Gastrocnemius medialis (tissue), 4 donors: ENCODE data around the gene MCCD1. TPM values are rescaled to one million over a fixed set of nuclear protein-coding genes. Genes with fewer than 3 reads are reported as not detected.

ENCODE experiments used
- ATAC-seq, 2 donors: fragments of 150-250 bp; one replicate each; pipeline ENCODE4 v1.9.1; 2016
- DNase-seq, 2 donors: peaks; one replicate each; pipeline ENCODE4 v3.0.0-alpha.2; 2019
- H3K27ac ChIP-seq, 4 donors: fragments of 200-600 bp; sonication (generic); 1 replicate in 1 of 4; 2 replicates in 3 of 4; pipeline ENCODE4 v1.5.1; 2016 to 2018; ENCODE audit warnings: mild to moderate bottlenecking in 2 of 4, moderate library complexity in 1 of 4
- H3K27me3 ChIP-seq, 3 donors: fragments of 200-600 bp; sonication (generic) in 2 of 3; 1 replicate in 1 of 3; 2 replicates in 2 of 3; pipeline versions ENCODE4 v1.5.1 to v1.6.0; 2016 to 2019; ENCODE audit warnings: mild to moderate bottlenecking in 1 of 3, moderate library complexity in 1 of 3
- H3K36me3 ChIP-seq, 2 donors: fragments of 200-600 bp; sonication (generic) in 1 of 2; one replicate each; pipeline ENCODE4 v1.5.1; 2017 to 2018
- H3K4me1 ChIP-seq, 2 donors: fragments of 200-600 bp; sonication (generic) in 1 of 2; one replicate each; pipeline ENCODE4 v1.5.1; 2016 to 2017; ENCODE audit warnings: mild to moderate bottlenecking in 2 of 2
- H3K4me3 ChIP-seq, 4 donors: fragments of 200-600 bp; sonication (generic) in 3 of 4; 1 replicate in 1 of 4; 2 replicates in 3 of 4; pipeline ENCODE4 v1.5.1; 2016 to 2019; ENCODE audit warnings: mild to moderate bottlenecking in 2 of 4
- H3K9me3 ChIP-seq, 3 donors: fragments of 200-600 bp; sonication (generic) in 2 of 3; 1 replicate in 1 of 3; 2 replicates in 2 of 3; pipeline ENCODE4 v1.5.1; 2016 to 2019
- POLR2A ChIP-seq, 2 donors: fragments of 450-650 bp; IDR thresholded peaks; one replicate each; pipeline ENCODE4 v1.6.1; 2017; ENCODE audit warnings: antibody characterized with exemption in 2 of 2, mild to moderate bottlenecking in 2 of 2, moderate library complexity in 2 of 2
- in situ Hi-C, 4 donors: fragments of 200-750 bp; cut with MboI; loops; one replicate each; pipeline versions ENCODE4 v1.15.0 to v1.8.0; 2017; ENCODE audit warnings: low sequenced_read_pairs in 4 of 4
- intact Hi-C: fragments of 100-400 bp; cut with DNase I; formaldehyde crosslinking; loops from one replicate; pipeline ENCODE4 v1.15.1; 2023; ENCODE audit warnings: low total_unique reads
- total RNA-seq, 4 donors: library from RNA; depleted of rRNA; stranded (reverse); fragments of >200 nt; gene quantifications; one replicate each; pipeline versions ENCODE4 v1.1.0 to v1.2.3, GENCODE V29; 2016
- TF ChIP-seq, protein P1 (sequence below), 5 experiments: fragments of 450-650 bp in 3 of 5; fragments of 200-600 bp in 2 of 5; sonication (generic) in 2 of 5; IDR thresholded peaks in 4 of 5; conservative IDR thresholded peaks in 1 of 5; 1 replicate in 4 of 5; 2 replicates in 1 of 5; pipeline ENCODE4 v1.5.1; 2016 to 2019; ENCODE audit warnings: antibody characterized with exemption in 5 of 5, mild to moderate bottlenecking in 3 of 5, moderate library complexity in 3 of 5

The MCCD1 gene
- total RNA-seq, 4 donors from 2014 or later: not detected

DNA sequence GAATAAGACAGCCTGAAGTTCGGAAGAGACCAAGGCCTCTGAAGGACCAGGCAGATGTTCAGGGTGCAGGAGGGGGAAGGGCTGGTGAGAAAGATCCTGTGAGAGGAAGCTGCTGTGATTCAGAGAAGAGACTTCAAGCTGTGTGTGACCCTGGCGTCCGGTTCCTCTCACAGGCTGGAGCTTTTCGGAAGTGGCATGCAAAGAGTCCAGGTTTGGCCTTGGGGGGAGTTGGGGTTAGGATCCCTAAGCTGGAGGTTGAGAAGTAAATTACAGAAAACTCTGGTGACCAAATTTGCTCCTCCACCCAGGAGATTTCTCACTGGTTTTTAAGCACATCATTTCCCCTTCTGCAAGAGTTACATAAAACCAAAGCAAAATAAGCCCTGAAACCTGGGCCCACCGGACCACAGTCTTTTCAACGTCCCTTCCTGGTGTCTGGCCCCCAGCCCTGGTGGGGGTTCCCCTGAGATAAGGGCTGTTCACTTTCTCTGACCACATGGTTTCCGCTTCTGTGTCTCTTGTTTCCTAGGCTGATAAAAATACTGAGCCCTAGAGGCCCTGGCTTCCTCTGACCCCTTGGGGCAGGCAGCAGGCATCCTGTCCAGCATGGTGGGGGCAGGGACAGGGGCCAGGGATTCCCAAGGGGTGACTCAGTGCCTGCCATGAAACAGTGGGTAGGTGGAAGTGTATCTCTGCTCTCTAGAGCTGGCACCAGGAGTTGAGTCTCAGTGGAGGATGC lies 31.4 kb downstream of the MCCD1 start:
- H3K27me3 ChIP-seq: no peaks in the 10 kb centered on the region
- H3K36me3 ChIP-seq: peaks cover 0 to 24% of the 10 kb centered on the region in 2 donors
- DNase-seq (peak in 1 of 2 donors; percentile 39), ATAC-seq (peak; percentile 48 to 68)
- peak overlapping the region; percentile 16 to 64 (median 58) for H3K27ac ChIP-seq
- H3K4me1 ChIP-seq: peaks cover 14 to 29% of the 10 kb centered on the region in 2 donors
- in situ Hi-C loops (no loop called here), intact Hi-C loops (no loop called here)
- no peak overlapping the region for H3K4me3 ChIP-seq
- TF ChIP-seq, protein P1, sequence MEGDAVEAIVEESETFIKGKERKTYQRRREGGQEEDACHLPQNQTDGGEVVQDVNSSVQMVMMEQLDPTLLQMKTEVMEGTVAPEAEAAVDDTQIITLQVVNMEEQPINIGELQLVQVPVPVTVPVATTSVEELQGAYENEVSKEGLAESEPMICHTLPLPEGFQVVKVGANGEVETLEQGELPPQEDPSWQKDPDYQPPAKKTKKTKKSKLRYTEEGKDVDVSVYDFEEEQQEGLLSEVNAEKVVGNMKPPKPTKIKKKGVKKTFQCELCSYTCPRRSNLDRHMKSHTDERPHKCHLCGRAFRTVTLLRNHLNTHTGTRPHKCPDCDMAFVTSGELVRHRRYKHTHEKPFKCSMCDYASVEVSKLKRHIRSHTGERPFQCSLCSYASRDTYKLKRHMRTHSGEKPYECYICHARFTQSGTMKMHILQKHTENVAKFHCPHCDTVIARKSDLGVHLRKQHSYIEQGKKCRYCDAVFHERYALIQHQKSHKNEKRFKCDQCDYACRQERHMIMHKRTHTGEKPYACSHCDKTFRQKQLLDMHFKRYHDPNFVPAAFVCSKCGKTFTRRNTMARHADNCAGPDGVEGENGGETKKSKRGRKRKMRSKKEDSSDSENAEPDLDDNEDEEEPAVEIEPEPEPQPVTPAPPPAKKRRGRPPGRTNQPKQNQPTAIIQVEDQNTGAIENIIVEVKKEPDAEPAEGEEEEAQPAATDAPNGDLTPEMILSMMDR (IDR thresholded peaks at IDR 0.05 in 4 of 5, conservative IDR thresholded peaks at IDR 0.05 in 1 of 5): no peak
- TF ChIP-seq POLR2A (IDR thresholded peaks at IDR 0.05): no peak
- no peaks in the 10 kb centered on the region for H3K9me3 ChIP-seq

GRCh38 chr6:31560697-31561058 lies 31.9 kb downstream of the MCCD1 start:
- in situ Hi-C loops: no loop called here
- intact Hi-C loops: no loop called here

GRCh38 chr6:31567531-31568370 lies 39.0 kb downstream of the MCCD1 start:
- in situ Hi-C loops (no loop called here), intact Hi-C loops (no loop called here)
- H3K27me3 ChIP-seq: no peaks in the 10 kb centered on the region
- H3K4me3 ChIP-seq: no peak overlapping the region
- no peaks in the 10 kb centered on the region for H3K36me3 ChIP-seq
- DNase-seq: no peak
- no peak for ATAC-seq
- no peaks in the 10 kb centered on the region for H3K4me1 ChIP-seq
- H3K27ac ChIP-seq: no peak overlapping the region
- no peak for TF ChIP-seq POLR2A (IDR thresholded peaks at IDR 0.05)
- H3K9me3 ChIP-seq: no peaks in the 10 kb centered on the region

More at GRCh38 chr6:31560697-31561058, 31.9 kb downstream of the MCCD1 start:
- DNase-seq (no peak), ATAC-seq (no peak)
- Histone ChIP-seq H3K9me3 (no peaks in the 10 kb centered on the region), H3K27ac (peak overlapping the region in 3 of 4 donors; percentile 51 to 64 (median 59)), H3K27me3 (no peaks in the 10 kb centered on the region), H3K4me3 (no peak overlapping the region), H3K36me3 (peaks cover 0 to 24% of the 10 kb centered on the region in 2 donors), H3K4me1 (peaks cover 14 to 29% of the 10 kb centered on the region in 2 donors)
- no peak for TF ChIP-seq POLR2A (IDR thresholded peaks at IDR 0.05)
- TF ChIP-seq, protein P1 (IDR thresholded peaks at IDR 0.05 in 4 of 5, conservative IDR thresholded peaks at IDR 0.05 in 1 of 5): no peak

GRCh38 chr6:31568537-31568961 lies 39.8 kb downstream of the MCCD1 start:
- Histone ChIP-seq H3K27me3 (no peaks in the 10 kb centered on the region), H3K27ac (no peak overlapping the region), H3K4me3 (no peak overlapping the region), H3K9me3 (no peaks in the 10 kb centered on the region), H3K4me1 (no peaks in the 10 kb centered on the region), H3K36me3 (no peaks in the 10 kb centered on the region)
- ATAC-seq (no peak), DNase-seq (no peak)
- TF ChIP-seq, protein P1 (IDR thresholded peaks at IDR 0.05 in 4 of 5, conservative IDR thresholded peaks at IDR 0.05 in 1 of 5): no peak
- no peak for TF ChIP-seq POLR2A (IDR thresholded peaks at IDR 0.05)
- intact Hi-C loops: no loop called here
- in situ Hi-C loops: no loop called here
